HG03342 (cell line): ENCODE data around the gene CARMIL3.
"Not testable (repeated sequence)": the region's sequence is repeated elsewhere in the genome, so short reads cannot be mapped to it uniquely, and the experiment has no call there.

ENCODE experiments used
- ATAC-seq: cut with Tn5 transposase; IDR thresholded peaks from one replicate; pipeline ENCODE4 v1.9.1; 2021; ENCODE audit warnings: mild to moderate bottlenecking, moderate library complexity; ENCODE audit not compliant: unreplicated experiment

CARMIL3 gene

GRCh38 chr14:24093901-24094840, 42.4 kb downstream of the CARMIL3 start, which contains the start of gene PCK2:
TSS of gene PCK2 (plus strand) at chr14:24094311. CDS start at chr14:24094406, 95 bp downstream.
- ATAC-seq = peak; percentile 43

- ATAC-seq = no peak
Observed at GRCh38 chr14:24094841-24095270, 43.0 kb downstream of the CARMIL3 start.

- peak; percentile 71 for ATAC-seq
Observed at GRCh38 chr14:24095271-24096068, 43.7 kb downstream of the CARMIL3 start.

- ATAC-seq = no peak
Observed at GRCh38 chr14:24096545-24097181, 44.9 kb downstream of the CARMIL3 start.

- no peak for ATAC-seq
Observed at GRCh38 chr14:24098229-24098926, 46.6 kb downstream of the CARMIL3 start.

GRCh38 chr14:24098927-24099813, 47.4 kb downstream of the CARMIL3 start:
- no peak for ATAC-seq

GRCh38 chr14:24100197-24100981, 48.6 kb downstream of the CARMIL3 start:
- ATAC-seq = no peak

- ATAC-seq = no peak
Observed at GRCh38 chr14:24100982-24101494, 49.2 kb downstream of the CARMIL3 start.

GRCh38 chr14:24102357-24103048, 50.7 kb downstream of the CARMIL3 start:
- no peak for ATAC-seq

- ATAC-seq = no peak
Observed at GRCh38 chr14:24103451-24103850, 51.6 kb downstream of the CARMIL3 start.

- not testable (repeated sequence) for ATAC-seq
Observed at GRCh38 chr14:24105609-24106239, 53.9 kb downstream of the CARMIL3 start.

GRCh38 chr14:24106672-24107271, 55.0 kb downstream of the CARMIL3 start:
- ATAC-seq = no peak

- ATAC-seq = peak; percentile 22
Observed at GRCh38 chr14:24108336-24108874, 56.6 kb downstream of the CARMIL3 start.

GRCh38 chr14:24110060-24110459, 58.3 kb downstream of the CARMIL3 start:
- no peak for ATAC-seq

- ATAC-seq = no peak
Observed at GRCh38 chr14:24110523-24110922, 58.7 kb downstream of the CARMIL3 start.

- no peak for ATAC-seq
Observed at GRCh38 chr14:24113379-24113800, 61.6 kb downstream of the CARMIL3 start.
